SKM-1 treated with dmso at 0.1 percent for 144 hours (cell line): ENCODE data around the gene ZNF423.
A peak's percentile ranks its signal among the peaks of the same experiment; 100 is the strongest.

ENCODE experiments used
- DNase-seq: peaks from one replicate; lab custom pipeline; 2025; ENCODE audit not compliant: unreplicated experiment; lab: John Stamatoyannopoulos, UW

ZNF423 gene

GRCh38 chr16:49755716-49756505 is 100.0 kb downstream of the ZNF423 start:
- no peak for DNase-seq

- peak; percentile 54 for DNase-seq
These were observed 100.6 kb downstream of the ZNF423 start for GRCh38 chr16:49755313-49755620.

GRCh38 chr16:49754495-49755312 is 101.2 kb downstream of the ZNF423 start:
- peak; percentile 50 for DNase-seq

- no peak for DNase-seq
These were observed 105.4 kb downstream of the ZNF423 start for GRCh38 chr16:49750341-49751000.

GRCh38 chr16:49749816-49750215 is 106.1 kb downstream of the ZNF423 start:
- DNase-seq: no peak

- no peak for DNase-seq
These were observed 107.6 kb downstream of the ZNF423 start for GRCh38 chr16:49748322-49748721.

- no peak for DNase-seq
These were observed 108.3 kb downstream of the ZNF423 start for GRCh38 chr16:49747654-49748053.

- no peak for DNase-seq
These were observed 109.4 kb downstream of the ZNF423 start for GRCh38 chr16:49746545-49746944.

- DNase-seq: no peak
These were observed 110.6 kb downstream of the ZNF423 start for GRCh38 chr16:49745311-49745747.

- no peak for DNase-seq
These were observed 111.4 kb downstream of the ZNF423 start for GRCh38 chr16:49744244-49745220.

GRCh38 chr16:49743658-49744057 is 112.3 kb downstream of the ZNF423 start:
- DNase-seq: no peak

- DNase-seq: no peak
These were observed 112.8 kb downstream of the ZNF423 start for GRCh38 chr16:49743203-49743464.

- DNase-seq: no peak
These were observed 113.3 kb downstream of the ZNF423 start for GRCh38 chr16:49742428-49743202.

- no peak for DNase-seq
These were observed 115.7 kb downstream of the ZNF423 start for GRCh38 chr16:49740256-49740655.

GRCh38 chr16:49739381-49739780 is 116.5 kb downstream of the ZNF423 start:
- no peak for DNase-seq

- DNase-seq: no peak
These were observed 117.1 kb downstream of the ZNF423 start for GRCh38 chr16:49738832-49739231.

- DNase-seq: no peak
These were observed 117.9 kb downstream of the ZNF423 start for GRCh38 chr16:49738001-49738400.

GRCh38 chr16:49737541-49737940 is 118.4 kb downstream of the ZNF423 start:
- DNase-seq: no peak

GRCh38 chr16:49734331-49734730 is 121.6 kb downstream of the ZNF423 start:
- DNase-seq: no peak
